ENCODE results near the gene TMEM130. TPM values are rescaled to one million over a fixed set of nuclear protein-coding genes. Genes with fewer than 3 reads are reported as not detected.

Gene TMEM130
- polyA plus RNA-seq = under 1 TPM in 1 of 2 donors, not detected in 1; 0.02 TPM

- Histone ChIP-seq H3K4me3 (ENCODE audit: low read depth in 1 of 2, low read length in 2 of 2) (peak within 1 kb of the TSS; percentile 28 to 29), H3K4me1 (ENCODE audit: control insufficient read depth in 2 of 2, insufficient read depth in 2 of 2, low read length in 1 of 2) (peaks cover 3 to 8% of the 10 kb centered on the region in 2 donors), H3K27me3 (ENCODE audit: control insufficient read depth in 1 of 2, insufficient read depth in 2 of 2, low read length in 2 of 2) (peaks cover 7 to 10% of the 10 kb centered on the region in 2 donors), H3K36me3 (ENCODE audit: control insufficient read depth in 2 of 2, insufficient read depth in 2 of 2, low read length in 1 of 2) (no peaks in the 10 kb centered on the region), H3K27ac (ENCODE audit: low read depth in 2 of 2, low read length in 1 of 2) (no peak within 1 kb of the TSS), H3K9me3 (ENCODE audit: control insufficient read depth in 2 of 2, insufficient read depth in 1 of 2, low read depth in 1 of 2, low read length in 1 of 2) (no peaks in the 10 kb centered on the region)
- 1 to 2% methylated on average over 20 to 69 of the region's 69 CpGs for WGBS, 2 donors
These were observed at the start of gene TMEM130 for GRCh38 chr7:98869597-98870120. Gene TMEM130, minus strand, starts transcription at chr7:98870014. Its CDS starts 153 bp downstream, at chr7:98869861.

- H3K36me3 ChIP-seq (ENCODE audit: control insufficient read depth in 2 of 2, insufficient read depth in 2 of 2, low read length in 1 of 2) = peaks cover 32 to 46% of the 10 kb centered on the region in 2 donors
- no peak overlapping the region for H3K27ac ChIP-seq (ENCODE audit: low read depth in 2 of 2, low read length in 1 of 2)
- no peaks in the 10 kb centered on the region for H3K27me3 ChIP-seq (ENCODE audit: control insufficient read depth in 1 of 2, insufficient read depth in 2 of 2, low read length in 2 of 2)
- no peak overlapping the region for H3K4me3 ChIP-seq (ENCODE audit: low read depth in 1 of 2, low read length in 2 of 2)
- 94 to 96% methylated on average over 12 of the region's 12 CpGs for WGBS, 2 donors
- H3K9me3 ChIP-seq (ENCODE audit: control insufficient read depth in 2 of 2, insufficient read depth in 1 of 2, low read depth in 1 of 2, low read length in 1 of 2) = peaks cover 0 to 2% of the 10 kb centered on the region in 2 donors
- no peaks in the 10 kb centered on the region for H3K4me1 ChIP-seq (ENCODE audit: control insufficient read depth in 2 of 2, insufficient read depth in 2 of 2, low read length in 1 of 2)
These were observed 47.5 kb upstream of the TMEM130 start for GRCh38 chr7:98917331-98917730.

GRCh38 chr7:98913612-98914011 is 43.8 kb upstream of the TMEM130 start:
- Histone ChIP-seq H3K4me3 (ENCODE audit: low read depth in 1 of 2, low read length in 2 of 2) (no peak overlapping the region), H3K9me3 (ENCODE audit: control insufficient read depth in 2 of 2, insufficient read depth in 1 of 2, low read depth in 1 of 2, low read length in 1 of 2) (no peaks in the 10 kb centered on the region), H3K27me3 (ENCODE audit: control insufficient read depth in 1 of 2, insufficient read depth in 2 of 2, low read length in 2 of 2) (no peaks in the 10 kb centered on the region), H3K36me3 (ENCODE audit: control insufficient read depth in 2 of 2, insufficient read depth in 2 of 2, low read length in 1 of 2) (peaks cover 31 to 40% of the 10 kb centered on the region in 2 donors), H3K4me1 (ENCODE audit: control insufficient read depth in 2 of 2, insufficient read depth in 2 of 2, low read length in 1 of 2) (no peaks in the 10 kb centered on the region), H3K27ac (ENCODE audit: low read depth in 2 of 2, low read length in 1 of 2) (no peak overlapping the region)

- no peaks in the 10 kb centered on the region for H3K27me3 ChIP-seq (ENCODE audit: control insufficient read depth in 1 of 2, insufficient read depth in 2 of 2, low read length in 2 of 2)
These were observed 43.2 kb upstream of the TMEM130 start for GRCh38 chr7:98913026-98913425.

GRCh38 chr7:98911916-98912315 is 42.1 kb upstream of the TMEM130 start:
- Histone ChIP-seq H3K36me3 (ENCODE audit: control insufficient read depth in 2 of 2, insufficient read depth in 2 of 2, low read length in 1 of 2) (peaks cover 29 to 38% of the 10 kb centered on the region in 2 donors), H3K4me3 (ENCODE audit: low read depth in 1 of 2, low read length in 2 of 2) (no peak overlapping the region), H3K4me1 (ENCODE audit: control insufficient read depth in 2 of 2, insufficient read depth in 2 of 2, low read length in 1 of 2) (no peaks in the 10 kb centered on the region), H3K9me3 (ENCODE audit: control insufficient read depth in 2 of 2, insufficient read depth in 1 of 2, low read depth in 1 of 2, low read length in 1 of 2) (no peaks in the 10 kb centered on the region), H3K27me3 (ENCODE audit: control insufficient read depth in 1 of 2, insufficient read depth in 2 of 2, low read length in 2 of 2) (no peaks in the 10 kb centered on the region), H3K27ac (ENCODE audit: low read depth in 2 of 2, low read length in 1 of 2) (no peak overlapping the region)
- 54 to 72% methylated on average over 5 of the region's 5 CpGs for WGBS, 2 donors

More at GRCh38 chr7:98913026-98913425, 43.2 kb upstream of the TMEM130 start:
- peaks cover 31 to 41% of the 10 kb centered on the region in 2 donors for H3K36me3 ChIP-seq (ENCODE audit: control insufficient read depth in 2 of 2, insufficient read depth in 2 of 2, low read length in 1 of 2)
- H3K9me3 ChIP-seq (ENCODE audit: control insufficient read depth in 2 of 2, insufficient read depth in 1 of 2, low read depth in 1 of 2, low read length in 1 of 2) = no peaks in the 10 kb centered on the region
- H3K4me1 ChIP-seq (ENCODE audit: control insufficient read depth in 2 of 2, insufficient read depth in 2 of 2, low read length in 1 of 2) = no peaks in the 10 kb centered on the region
- H3K27ac ChIP-seq (ENCODE audit: low read depth in 2 of 2, low read length in 1 of 2) = no peak overlapping the region
- H3K4me3 ChIP-seq (ENCODE audit: low read depth in 1 of 2, low read length in 2 of 2) = no peak overlapping the region
- 88 to 93% methylated on average over 8 of the region's 8 CpGs for WGBS, 2 donors

GRCh38 chr7:98910427-98910826 is 40.6 kb upstream of the TMEM130 start:
- H3K4me3 ChIP-seq (ENCODE audit: low read depth in 1 of 2, low read length in 2 of 2) = no peak overlapping the region
- H3K36me3 ChIP-seq (ENCODE audit: control insufficient read depth in 2 of 2, insufficient read depth in 2 of 2, low read length in 1 of 2) = peaks cover 18 to 26% of the 10 kb centered on the region in 2 donors
- H3K27ac ChIP-seq (ENCODE audit: low read depth in 2 of 2, low read length in 1 of 2) = no peak overlapping the region
- no peaks in the 10 kb centered on the region for H3K4me1 ChIP-seq (ENCODE audit: control insufficient read depth in 2 of 2, insufficient read depth in 2 of 2, low read length in 1 of 2)
- H3K27me3 ChIP-seq (ENCODE audit: control insufficient read depth in 1 of 2, insufficient read depth in 2 of 2, low read length in 2 of 2) = no peaks in the 10 kb centered on the region
- WGBS, 2 donors = 92 to 93% methylated on average over 3 of the region's 3 CpGs
- no peaks in the 10 kb centered on the region for H3K9me3 ChIP-seq (ENCODE audit: control insufficient read depth in 2 of 2, insufficient read depth in 1 of 2, low read depth in 1 of 2, low read length in 1 of 2)

GRCh38 chr7:98909487-98909886 is 39.7 kb upstream of the TMEM130 start:
- no peak overlapping the region for H3K27ac ChIP-seq (ENCODE audit: low read depth in 2 of 2, low read length in 1 of 2)
- no peaks in the 10 kb centered on the region for H3K27me3 ChIP-seq (ENCODE audit: control insufficient read depth in 1 of 2, insufficient read depth in 2 of 2, low read length in 2 of 2)
- no peaks in the 10 kb centered on the region for H3K4me1 ChIP-seq (ENCODE audit: control insufficient read depth in 2 of 2, insufficient read depth in 2 of 2, low read length in 1 of 2)
- no peaks in the 10 kb centered on the region for H3K9me3 ChIP-seq (ENCODE audit: control insufficient read depth in 2 of 2, insufficient read depth in 1 of 2, low read depth in 1 of 2, low read length in 1 of 2)
- H3K36me3 ChIP-seq (ENCODE audit: control insufficient read depth in 2 of 2, insufficient read depth in 2 of 2, low read length in 1 of 2) = peaks cover 18 to 29% of the 10 kb centered on the region in 2 donors
- WGBS, 2 donors = 67 to 72% methylated on average over 8 of the region's 8 CpGs
- H3K4me3 ChIP-seq (ENCODE audit: low read depth in 1 of 2, low read length in 2 of 2) = no peak overlapping the region

GRCh38 chr7:98908585-98908984 is 38.8 kb upstream of the TMEM130 start:
- no peaks in the 10 kb centered on the region for H3K4me1 ChIP-seq (ENCODE audit: control insufficient read depth in 2 of 2, insufficient read depth in 2 of 2, low read length in 1 of 2)
- H3K36me3 ChIP-seq (ENCODE audit: control insufficient read depth in 2 of 2, insufficient read depth in 2 of 2, low read length in 1 of 2) = peaks cover 18 to 32% of the 10 kb centered on the region in 2 donors
- 92 to 97% methylated on average over 19 of the region's 19 CpGs for WGBS, 2 donors
- no peaks in the 10 kb centered on the region for H3K9me3 ChIP-seq (ENCODE audit: control insufficient read depth in 2 of 2, insufficient read depth in 1 of 2, low read depth in 1 of 2, low read length in 1 of 2)
- no peak overlapping the region for H3K4me3 ChIP-seq (ENCODE audit: low read depth in 1 of 2, low read length in 2 of 2)
- H3K27ac ChIP-seq (ENCODE audit: low read depth in 2 of 2, low read length in 1 of 2) = no peak overlapping the region
- no peaks in the 10 kb centered on the region for H3K27me3 ChIP-seq (ENCODE audit: control insufficient read depth in 1 of 2, insufficient read depth in 2 of 2, low read length in 2 of 2)

- Histone ChIP-seq H3K4me1 (ENCODE audit: control insufficient read depth in 2 of 2, insufficient read depth in 2 of 2, low read length in 1 of 2) (no peaks in the 10 kb centered on the region), H3K9me3 (ENCODE audit: control insufficient read depth in 2 of 2, insufficient read depth in 1 of 2, low read depth in 1 of 2, low read length in 1 of 2) (no peaks in the 10 kb centered on the region), H3K27me3 (ENCODE audit: control insufficient read depth in 1 of 2, insufficient read depth in 2 of 2, low read length in 2 of 2) (no peaks in the 10 kb centered on the region), H3K4me3 (ENCODE audit: low read depth in 1 of 2, low read length in 2 of 2) (no peak overlapping the region), H3K27ac (ENCODE audit: low read depth in 2 of 2, low read length in 1 of 2) (no peak overlapping the region), H3K36me3 (ENCODE audit: control insufficient read depth in 2 of 2, insufficient read depth in 2 of 2, low read length in 1 of 2) (peaks cover 12 to 32% of the 10 kb centered on the region in 2 donors)
- 89 to 93% methylated on average over 5 of the region's 5 CpGs for WGBS, 2 donors
These were observed 37.8 kb upstream of the TMEM130 start for GRCh38 chr7:98907570-98907969.

- Histone ChIP-seq H3K4me3 (ENCODE audit: low read depth in 1 of 2, low read length in 2 of 2) (no peak overlapping the region), H3K27ac (ENCODE audit: low read depth in 2 of 2, low read length in 1 of 2) (no peak overlapping the region), H3K4me1 (ENCODE audit: control insufficient read depth in 2 of 2, insufficient read depth in 2 of 2, low read length in 1 of 2) (no peaks in the 10 kb centered on the region), H3K36me3 (ENCODE audit: control insufficient read depth in 2 of 2, insufficient read depth in 2 of 2, low read length in 1 of 2) (peaks cover 13 to 33% of the 10 kb centered on the region in 2 donors), H3K27me3 (ENCODE audit: control insufficient read depth in 1 of 2, insufficient read depth in 2 of 2, low read length in 2 of 2) (no peaks in the 10 kb centered on the region), H3K9me3 (ENCODE audit: control insufficient read depth in 2 of 2, insufficient read depth in 1 of 2, low read depth in 1 of 2, low read length in 1 of 2) (no peaks in the 10 kb centered on the region)
- WGBS, 2 donors = 96 to 98% methylated on average over 4 of the region's 4 CpGs
These were observed 33.4 kb upstream of the TMEM130 start for GRCh38 chr7:98903246-98903645.
